Fibroblast of skin of right biceps (primary cell): ENCODE measurements around the gene COMMD2.

Experiments used
- DNase-seq: peaks from one replicate; pipeline ENCODE4 v3.0.0-alpha.2; 2013

Gene COMMD2

DNA sequence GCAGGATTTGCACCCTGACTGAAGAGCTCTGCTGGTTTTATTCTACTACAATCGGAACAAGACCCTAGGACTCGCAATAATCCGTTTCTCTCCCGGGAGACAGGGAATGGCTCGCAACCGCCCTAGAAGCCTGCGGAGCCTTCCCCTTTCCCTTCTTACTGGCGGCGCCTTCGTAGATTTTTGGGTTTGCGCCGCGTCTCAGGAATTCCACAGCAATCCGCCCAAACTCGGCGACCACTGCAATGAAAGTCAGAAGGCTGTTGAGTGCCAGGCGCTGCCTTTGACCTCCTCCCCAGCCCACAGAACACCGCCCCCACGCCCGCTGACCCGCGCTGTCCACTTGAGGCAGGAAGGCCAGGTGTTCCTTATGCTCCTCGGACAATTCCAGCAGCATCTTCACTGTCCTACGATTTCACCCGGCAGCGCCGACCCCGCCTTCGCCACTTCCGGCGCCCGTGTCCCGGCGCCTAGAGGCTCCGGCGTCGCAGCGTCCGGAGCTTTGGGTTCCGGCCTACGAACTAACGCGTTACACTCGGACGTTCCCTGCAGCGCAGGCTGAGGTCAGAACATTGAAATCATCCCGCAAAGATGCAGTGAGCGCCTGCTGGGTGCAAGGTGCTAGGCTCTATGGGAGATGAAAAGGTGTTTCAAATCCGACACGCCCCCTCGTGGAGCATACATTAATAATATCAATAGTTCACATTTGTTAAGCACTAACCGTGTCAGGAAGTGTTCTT lies at the start of gene COMMD2:
Gene COMMD2, minus strand, starts transcription at position 439 of the 737 bp plus-strand sequence. Its CDS starts 45 bp downstream, at position 394.
- peak; percentile 87 for DNase-seq

DNA sequence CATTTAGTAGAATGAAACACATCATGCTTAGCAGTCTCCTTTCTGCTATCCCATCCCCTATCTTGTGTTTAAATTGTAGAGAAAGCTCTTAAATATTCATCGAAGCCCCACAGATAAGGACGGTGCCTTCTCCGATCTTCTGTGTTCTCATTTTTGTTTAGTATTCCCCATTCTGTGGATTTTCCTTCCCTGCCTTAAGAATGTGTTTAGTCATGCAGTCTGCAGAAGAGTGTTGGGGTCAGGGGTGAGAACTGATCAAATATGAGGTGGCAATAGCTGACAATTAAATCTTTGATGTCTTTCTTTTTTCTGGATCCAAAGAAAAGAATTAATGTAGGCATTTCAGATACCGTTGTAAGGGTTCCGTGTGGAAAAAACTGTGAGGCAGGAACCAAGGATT lies 49.4 kb upstream of the COMMD2 start:
- DNase-seq = no peak

DNA sequence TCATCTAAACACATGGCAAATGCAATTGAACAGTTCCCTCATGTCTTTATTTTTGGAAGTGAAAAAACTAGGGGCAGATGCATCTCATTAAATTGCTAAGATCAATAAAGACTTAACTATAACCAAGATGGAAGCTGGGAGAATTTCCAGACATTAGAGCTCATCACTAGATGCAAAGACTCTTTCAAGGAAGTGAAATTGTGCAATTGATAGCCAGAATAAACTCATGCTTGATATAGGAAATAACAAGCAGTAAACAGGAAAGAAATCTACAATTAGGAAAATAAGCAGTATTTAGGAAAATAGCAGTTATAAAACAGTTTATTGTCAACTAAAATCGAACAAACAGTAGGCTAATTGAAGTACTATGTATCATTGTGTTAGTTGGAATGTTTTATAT lies 48.9 kb upstream of the COMMD2 start:
- no peak for DNase-seq

DNA sequence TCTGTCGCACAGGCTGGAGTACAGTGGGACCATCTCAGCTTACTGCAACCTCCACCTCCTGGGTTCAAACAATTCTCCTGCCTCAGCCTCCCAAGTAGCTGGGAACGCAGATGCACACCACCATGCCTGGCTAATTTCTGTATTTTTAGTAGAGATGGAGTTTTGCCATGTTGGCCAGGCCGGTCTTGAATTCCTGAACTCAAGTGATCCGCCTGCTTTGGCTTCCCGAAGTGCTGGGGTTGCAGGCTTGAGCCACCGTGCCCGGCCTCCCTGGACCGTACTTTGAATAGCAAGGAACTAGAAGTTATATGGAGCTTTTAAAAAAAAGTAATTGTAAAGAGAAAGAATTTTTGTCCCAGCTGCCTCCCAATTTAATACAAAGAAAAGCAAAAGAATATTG lies 48.4 kb upstream of the COMMD2 start:
- DNase-seq = no peak

DNA sequence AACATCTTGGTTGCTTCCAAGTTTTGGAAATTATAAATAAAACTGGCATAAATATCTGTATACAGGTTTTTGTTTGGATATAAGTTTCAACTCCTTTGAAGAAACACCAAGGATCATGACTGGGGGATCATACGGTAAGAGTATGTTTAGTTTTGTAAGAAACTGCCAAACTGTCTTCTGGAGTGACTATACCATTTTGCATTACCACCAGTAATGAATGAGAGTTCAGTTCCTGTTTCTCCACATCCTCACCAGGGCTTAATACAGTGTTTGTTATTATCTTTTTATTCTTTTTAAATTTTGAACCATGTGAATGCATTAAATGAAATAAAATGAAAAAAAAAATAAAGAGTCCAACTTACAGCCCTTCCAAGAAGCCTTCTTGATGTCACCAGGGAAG lies 43.7 kb upstream of the COMMD2 start:
- DNase-seq = no peak

DNA sequence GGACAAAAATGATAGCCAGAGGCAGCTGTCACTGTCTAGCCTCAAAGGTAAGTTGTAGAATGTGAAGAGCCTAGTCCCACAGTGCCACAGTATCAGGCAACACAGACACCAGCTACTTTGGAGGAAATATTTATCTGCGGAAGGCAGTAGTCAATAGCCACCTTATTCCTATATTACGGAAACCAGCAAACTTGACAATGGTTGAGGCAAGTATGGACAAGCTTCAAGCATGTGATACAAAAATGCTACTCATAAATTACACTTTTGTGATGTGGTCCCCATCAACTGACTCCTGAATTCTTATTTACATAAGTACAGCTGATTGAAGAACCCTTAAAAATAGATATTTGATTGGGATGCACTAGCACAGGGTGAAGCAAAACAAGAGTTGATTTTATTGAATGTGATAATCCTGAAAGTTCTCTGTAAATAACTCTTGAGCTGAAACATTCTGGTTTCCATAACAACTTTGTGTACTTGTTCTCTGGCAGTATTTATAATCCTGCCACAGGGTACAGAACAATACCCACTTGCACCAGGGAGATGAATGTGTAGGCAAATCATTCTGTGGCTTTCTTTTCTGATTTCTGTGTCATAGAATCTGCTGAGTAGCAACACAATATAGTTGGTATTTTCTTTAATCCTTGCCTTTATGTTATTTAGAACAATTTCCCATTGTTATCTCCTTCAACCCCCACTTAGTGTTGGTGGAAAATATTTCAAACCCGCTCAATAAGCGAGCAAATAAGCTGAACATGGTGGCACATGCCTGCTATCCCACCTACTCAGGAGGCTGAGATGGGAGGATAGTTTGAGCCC lies 40.4 kb upstream of the COMMD2 start, which contains the start of gene ANKUB1:
Gene ANKUB1, minus strand, starts transcription at position 103 of the 819 bp plus-strand sequence. CDS start 188 bp downstream, outside the sequence.
- no peak for DNase-seq

DNA sequence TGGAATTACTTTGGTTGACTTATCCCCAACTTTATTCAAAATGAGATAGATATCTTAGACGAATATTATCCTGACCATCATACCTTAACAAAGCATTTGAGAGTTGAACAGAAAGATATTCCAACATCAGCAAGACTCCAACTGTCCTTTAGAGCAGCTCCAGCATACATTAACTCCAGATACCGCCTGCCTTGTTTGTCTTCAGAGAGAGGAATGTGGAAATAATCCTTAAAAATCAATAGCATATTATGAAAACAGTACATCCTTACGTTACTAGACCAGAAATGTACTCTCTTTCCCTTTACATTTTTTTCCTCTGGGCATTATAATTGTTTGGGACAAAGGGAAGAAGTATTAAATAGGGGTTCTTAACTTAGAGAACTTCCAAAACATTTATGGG lies 38.4 kb upstream of the COMMD2 start:
- no peak for DNase-seq

DNA sequence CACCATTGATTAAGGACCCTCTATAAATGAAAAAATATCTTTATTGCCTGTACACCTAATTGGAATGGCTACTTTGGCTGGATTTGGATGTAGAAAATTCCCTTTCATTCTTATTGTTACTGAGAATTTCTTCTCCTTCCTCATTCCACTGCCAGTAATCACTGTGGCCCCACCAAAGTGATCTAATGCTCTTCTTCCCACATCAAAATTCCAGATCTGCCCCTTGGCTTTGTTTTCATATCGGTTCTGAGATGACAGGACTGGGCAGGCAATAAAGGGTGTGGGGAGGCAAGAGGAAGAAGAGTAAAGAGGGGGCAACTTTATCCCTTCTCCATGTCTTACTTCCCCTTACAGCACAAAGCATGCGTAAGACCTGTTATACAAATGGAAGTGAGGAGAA lies 38.0 kb upstream of the COMMD2 start:
- peak; percentile 48 for DNase-seq

DNA sequence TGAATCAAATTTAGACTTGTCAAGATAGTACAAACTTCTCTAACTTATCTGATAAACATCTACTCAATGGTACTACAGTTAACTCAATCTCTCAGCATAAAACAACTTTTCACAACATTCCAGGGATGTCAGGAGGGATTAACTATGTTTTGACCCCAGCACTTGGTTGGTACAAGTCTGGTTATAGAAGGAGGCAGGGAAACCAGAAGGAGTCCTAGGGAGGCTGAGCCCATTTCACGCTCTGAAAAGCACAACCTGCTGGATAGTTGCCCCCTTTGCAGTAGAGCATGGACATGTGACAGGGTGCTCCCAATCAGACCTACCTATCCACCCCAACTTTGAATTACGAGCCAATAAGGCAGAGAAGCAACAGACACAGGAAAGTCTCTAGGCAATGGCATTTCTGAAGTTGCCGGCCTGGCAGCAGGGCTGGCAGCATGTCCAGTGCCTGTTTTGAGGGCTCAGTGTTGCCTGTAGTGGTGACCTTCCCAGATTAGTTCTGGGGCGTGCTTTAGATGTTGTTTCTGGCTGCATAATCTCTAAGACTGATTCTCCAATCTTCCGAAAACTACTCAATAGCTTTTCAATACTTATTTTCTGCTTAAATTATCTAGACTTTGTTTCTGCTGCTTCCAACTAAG lies 31.9 kb upstream of the COMMD2 start:
- peak; percentile 77 for DNase-seq

DNA sequence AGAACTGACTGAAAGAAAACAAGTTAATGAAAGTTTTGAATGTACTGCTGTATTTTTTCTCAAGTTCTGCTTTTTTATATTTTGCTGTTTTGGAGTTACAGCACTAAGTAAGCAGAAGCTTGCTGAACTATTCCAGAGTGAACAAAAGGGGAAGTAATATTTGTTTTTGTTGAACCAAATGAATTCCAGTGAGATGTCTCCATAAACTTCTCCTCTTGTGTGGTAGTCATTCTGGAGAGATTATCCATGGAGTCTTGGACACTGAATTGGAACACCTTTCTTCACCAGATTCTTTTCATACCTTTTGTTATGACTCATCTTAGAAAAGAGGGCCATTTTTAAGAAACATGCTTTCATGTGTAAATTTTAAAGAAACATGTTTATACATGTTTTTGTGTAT lies 31.3 kb upstream of the COMMD2 start:
- DNase-seq = peak; percentile 90

DNA sequence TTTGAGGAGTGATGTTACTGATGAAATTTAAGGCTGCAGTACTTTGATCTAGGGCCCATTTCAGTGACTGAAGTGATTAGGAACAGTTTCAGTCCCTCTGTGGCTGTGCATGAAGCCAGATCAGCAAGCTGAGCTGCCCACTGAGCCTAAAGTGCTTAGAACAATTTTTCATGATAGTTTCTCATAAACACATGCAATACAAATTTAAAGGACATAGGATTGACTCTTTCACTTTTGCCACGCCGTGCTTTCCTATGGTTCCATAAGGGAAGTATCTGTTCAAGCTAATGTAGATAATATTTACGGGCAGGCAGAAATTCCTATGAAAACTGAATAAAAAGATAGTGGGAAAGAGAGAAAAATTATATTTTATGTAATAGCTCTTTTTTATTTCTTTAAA lies 29.5 kb upstream of the COMMD2 start:
- no peak for DNase-seq

DNA sequence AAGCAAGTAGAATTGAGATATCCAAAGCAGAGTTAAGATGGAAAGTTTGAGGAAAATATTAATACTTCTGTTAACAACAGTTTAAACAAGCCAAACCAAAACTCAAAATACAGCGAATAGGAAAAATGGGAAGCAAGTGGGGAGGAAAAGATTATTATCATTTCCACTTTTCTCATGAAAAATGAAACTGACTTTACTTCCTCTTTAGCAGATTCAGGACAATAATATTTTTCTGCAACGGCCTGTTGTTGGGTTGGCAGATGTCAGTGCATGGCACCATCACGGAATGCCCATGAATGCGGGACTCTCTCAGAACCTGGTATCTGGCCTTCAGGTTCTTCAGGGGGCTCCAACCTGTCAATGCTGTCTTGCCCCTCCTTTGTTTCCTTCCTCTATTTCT lies 28.9 kb upstream of the COMMD2 start:
- DNase-seq = no peak

DNA sequence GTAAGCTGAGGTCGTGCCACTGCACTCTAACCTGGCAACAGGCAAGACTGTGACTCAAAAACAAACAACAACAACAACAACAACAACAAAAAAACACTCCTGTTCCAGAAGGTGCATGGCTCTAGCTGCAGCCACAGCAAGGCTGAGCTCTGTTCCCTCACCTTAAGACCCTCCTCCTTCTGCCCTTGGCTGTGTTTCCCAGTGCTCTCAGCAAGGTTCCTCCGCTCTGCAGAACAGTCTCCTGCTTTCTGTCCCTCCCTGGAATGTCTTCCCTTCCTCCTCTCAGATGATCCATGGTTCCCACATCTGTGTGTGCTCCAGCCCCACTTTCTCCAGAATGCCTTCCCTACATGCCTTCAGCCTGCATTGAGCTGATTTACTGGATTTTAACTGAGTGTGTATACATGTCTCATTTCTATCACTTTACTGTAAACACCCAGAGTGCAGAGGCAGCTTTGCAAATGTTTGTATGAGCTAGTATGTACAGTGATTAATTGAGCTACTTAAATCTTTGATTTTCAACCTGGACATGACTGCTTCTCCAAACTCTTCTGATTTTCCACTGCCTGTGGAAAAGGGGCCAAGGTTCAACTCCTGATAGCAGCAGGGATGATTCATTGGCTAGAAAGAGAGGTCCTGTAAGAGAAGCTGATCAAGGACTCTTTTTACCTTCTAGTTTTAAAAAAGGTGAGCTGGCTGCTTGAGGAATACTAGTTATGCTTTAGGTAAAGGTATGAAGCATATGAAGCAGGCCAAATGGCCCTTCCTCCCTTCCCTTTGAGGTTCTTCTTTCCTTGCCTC lies 25.3 kb upstream of the COMMD2 start:
- no peak for DNase-seq

DNA sequence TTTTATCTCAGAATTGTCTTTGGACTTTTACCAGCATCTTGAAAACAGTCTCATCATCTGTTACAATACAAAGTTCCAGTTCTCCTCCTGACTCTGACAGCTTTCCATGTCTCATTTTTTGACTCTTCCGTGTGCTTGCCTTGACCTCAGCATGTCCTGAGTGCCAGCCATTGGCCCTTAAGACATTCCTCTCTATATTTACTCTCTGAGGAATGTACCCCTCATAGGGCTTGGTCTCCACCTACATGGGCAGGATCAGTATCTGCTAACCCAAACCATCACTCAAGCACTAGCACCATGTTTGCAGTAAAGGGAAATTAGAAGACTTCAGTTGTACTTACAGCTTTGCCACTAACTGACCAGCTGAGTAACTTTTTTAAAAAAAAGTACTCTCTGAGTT lies 23.9 kb upstream of the COMMD2 start:
- DNase-seq = no peak

DNA sequence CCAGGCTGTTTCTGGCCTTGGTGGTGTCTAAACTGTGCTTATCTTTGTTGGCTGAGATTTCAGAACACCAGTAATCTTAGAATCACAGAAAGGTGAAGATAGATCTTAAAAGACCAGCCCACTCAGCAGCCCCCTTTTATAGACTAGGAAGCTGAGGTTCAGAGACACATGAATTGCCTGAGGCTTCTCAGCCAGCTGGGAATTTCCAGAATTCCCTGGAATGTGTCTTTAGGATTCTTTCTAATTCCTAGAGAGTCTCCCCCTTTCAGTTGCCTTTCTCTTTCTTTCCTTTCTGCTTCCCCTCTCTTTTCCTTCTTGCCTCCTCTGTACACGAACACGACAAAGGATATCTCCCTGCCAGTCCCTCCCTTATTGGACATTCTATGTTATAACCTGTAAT lies 20.6 kb upstream of the COMMD2 start:
- DNase-seq = no peak

DNA sequence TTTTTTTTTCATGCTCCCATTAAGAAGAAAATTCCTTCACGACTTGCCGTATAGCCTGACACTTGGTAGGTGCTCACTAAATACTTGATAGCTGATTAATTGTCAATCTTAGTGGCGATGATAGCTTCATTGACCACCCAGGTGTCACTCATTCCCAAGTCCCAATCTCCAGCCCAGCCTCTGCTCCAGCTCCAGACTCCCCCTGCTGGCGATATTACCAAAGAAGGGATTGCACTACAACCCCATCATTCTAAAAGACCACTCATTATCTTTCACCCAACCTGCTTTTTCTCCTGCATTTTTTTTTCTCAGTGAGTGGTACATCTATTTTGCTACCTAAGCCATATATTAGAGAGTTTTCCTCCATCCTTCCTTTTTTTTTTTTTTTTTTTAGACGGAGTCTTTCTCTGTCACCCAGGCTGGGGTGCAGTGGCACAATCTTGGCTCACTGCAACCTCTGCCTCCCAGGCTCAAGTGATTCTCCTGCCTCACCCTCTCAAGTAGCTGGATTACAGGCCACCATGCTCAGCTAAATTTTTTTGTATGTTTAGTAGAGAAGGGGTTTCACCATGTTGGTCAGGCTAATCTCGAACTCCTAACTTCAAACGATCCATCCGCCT lies 19.5 kb upstream of the COMMD2 start:
- DNase-seq = peak; percentile 43

DNA sequence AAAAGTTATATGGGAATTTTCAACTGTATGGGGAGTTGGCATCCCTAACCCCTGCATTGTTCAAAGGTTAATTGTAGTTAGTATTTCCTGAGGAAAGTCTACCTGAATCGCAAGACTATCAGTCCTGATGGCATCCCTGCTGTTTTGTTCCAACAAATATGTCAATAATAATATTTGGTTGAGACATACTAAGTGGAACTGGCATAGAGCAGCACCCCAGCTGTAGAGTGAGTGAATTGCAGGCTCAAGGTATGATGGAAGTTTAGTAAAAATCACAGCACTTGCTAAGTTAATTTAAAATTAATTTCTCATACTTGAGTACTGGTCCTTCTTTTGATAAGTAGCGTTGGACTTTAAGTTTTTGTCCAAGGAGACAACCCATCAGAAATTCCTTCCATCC lies 18.0 kb upstream of the COMMD2 start:
- DNase-seq = no peak

DNA sequence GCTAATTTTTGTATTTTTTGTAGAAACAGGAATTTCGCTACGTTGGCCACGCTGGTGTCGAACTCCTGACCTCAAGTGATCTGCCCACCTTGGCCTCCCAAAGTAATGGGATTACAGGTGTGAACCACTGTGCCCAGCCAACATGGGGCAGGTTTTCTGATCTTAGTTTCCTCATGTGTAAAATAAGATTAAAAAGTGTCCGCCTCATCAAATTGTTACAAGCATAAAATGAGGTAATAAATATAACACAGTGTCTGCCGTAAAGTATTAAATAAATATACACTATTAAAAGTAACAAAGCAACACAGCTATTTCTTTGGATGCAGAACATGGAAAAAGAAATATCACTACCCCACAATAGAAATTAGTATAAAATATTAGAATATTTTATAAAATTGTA lies 16.4 kb upstream of the COMMD2 start:
- no peak for DNase-seq

DNA sequence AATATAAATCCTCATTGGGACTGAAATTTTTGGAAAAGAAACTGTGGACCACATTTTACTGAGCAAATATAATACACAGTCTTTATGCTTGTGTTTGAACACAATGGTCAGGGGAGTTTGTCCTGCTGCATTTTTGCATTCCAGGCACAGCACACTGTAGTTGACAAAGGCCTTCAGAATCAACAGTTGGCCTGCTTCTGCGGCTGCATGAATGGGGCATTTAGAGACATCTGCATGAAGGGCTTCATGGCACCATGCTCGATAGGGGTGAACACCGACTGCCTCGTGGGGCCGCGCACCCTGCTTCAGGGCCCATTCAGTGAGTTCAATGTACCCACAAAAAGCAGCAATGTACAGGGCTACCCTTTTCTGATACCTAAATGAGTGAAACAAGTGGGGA lies 15.4 kb upstream of the COMMD2 start:
- no peak for DNase-seq

DNA sequence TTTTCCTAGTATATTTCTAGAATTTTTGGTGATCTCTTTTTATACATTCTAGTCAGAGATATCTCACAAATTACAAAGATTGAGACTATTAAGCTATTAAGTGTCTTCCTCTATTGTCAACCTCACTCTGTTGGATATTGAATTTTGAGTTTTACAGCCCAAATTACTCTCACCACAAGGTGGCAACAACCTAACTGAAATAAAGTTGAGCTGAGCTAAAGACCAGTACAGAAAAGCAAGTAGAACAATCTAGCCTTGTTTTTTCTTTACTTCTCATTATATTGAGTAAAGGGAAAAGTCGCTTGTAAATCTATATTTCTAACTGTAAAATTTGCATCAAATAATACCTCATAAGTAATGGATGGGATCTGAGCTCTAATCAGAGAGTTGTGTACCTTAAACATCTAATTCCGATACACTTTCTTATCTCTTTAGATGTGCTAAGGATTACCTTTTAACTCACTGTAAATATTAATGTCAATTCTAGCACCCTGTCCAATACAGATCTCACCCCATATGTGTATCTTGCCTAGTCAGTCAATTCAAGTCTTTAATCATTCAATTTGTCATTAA lies 13.6 kb upstream of the COMMD2 start:
- DNase-seq = peak; percentile 40

DNA sequence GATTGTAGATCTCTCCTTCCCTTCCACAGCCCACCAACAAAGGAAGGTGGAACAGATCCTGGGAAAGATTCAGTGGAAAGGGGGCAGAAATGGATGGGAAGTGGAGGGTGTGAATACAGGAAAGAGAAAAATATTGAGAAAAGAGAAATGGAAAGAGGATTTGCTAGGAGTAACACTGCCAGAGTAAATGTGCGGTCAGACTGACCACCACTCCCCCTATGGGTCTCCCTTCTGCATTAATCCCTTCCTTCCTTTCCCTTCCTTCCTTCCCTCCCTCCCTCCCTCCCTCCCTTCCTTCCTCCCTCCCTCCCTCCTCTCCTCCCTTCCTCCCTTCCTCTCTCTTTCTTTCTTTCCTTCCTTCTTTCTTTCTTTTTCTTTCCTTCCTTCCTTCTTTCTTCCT lies 12.0 kb upstream of the COMMD2 start:
- no peak for DNase-seq

DNA sequence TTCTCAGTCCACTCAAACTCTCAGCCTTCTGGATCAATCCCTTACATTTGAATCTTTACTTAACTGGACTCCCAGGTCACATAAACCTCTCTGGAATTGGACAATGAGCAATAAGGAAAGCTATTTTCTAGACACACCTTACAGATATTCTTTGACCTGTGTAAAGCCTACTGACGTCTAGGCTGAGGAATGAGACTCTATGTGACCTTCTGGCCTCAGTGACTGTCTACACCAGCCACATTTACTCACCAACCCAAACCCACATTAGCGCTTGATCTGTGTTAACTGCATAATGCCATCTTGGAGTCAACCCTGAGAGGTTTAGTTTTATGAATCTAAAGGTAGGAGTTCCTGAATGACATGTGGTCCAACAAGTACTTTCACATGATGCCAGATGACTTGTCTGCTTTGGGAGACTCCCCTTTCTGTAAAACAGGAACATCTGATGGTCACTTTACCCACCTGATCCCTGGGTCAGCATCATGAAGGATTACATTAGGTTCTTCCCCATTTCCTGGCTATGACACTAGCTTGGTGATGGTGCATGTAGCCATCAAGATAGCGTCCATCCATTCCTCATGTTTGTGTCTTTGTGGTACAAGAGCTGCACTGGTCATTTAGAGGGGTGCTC lies 11.4 kb upstream of the COMMD2 start:
- DNase-seq = no peak
